Measurements from ENCODE around the gene TSFM. TPM values are rescaled to one million over a fixed set of nuclear protein-coding genes. Genes with fewer than 3 reads are reported as not detected.

The TSFM gene
- total and polyA plus RNA-seq, 5 donors from 2014 or later: 22.8 to 50.4 (median 38.4) TPM

- ATAC-seq (ENCODE audit: low read depth in 2 of 2) (no peak), DNase-seq (peak in 2 of 3 donors; percentile 37 to 38)
- Mint-ChIP-seq H3K4me1 (peaks cover 22 to 71% (median 51%) of the 10 kb centered on the region in 4 donors), H3K9me3 (no peaks in the 10 kb centered on the region), H3K4me3 (peak overlapping the region; percentile 86 to 97 (median 92)), H3K27me3 (peaks cover 4% of the 10 kb centered on the region), H3K36me3 (peaks cover 8% of the 10 kb centered on the region), H3K27ac (peak overlapping the region; percentile 88 to 95 (median 93))
- Histone ChIP-seq H3K36me3 (ENCODE audit: control insufficient read depth, insufficient read depth, low read length) (peaks cover 21% of the 10 kb centered on the region), H3K27ac (ENCODE audit: insufficient read depth, low read length, poor library complexity, severe bottlenecking) (peak overlapping the region; percentile 92), H3K4me1 (ENCODE audit: control insufficient read depth, insufficient read depth, low read length, poor library complexity, severe bottlenecking) (peaks cover 49% of the 10 kb centered on the region), H3K4me3 (ENCODE audit: low read depth, low read length) (peak overlapping the region; percentile 73), H3K9me3 (ENCODE audit: control insufficient read depth in 2 of 2, low read length in 2 of 2) (no peaks in the 10 kb centered on the region), H3K27me3 (ENCODE audit: control insufficient read depth, insufficient read depth, low read length) (no peaks in the 10 kb centered on the region)
These were observed 26.9 kb upstream of the TSFM start for GRCh38 chr12:57755454-57756372.

DNA sequence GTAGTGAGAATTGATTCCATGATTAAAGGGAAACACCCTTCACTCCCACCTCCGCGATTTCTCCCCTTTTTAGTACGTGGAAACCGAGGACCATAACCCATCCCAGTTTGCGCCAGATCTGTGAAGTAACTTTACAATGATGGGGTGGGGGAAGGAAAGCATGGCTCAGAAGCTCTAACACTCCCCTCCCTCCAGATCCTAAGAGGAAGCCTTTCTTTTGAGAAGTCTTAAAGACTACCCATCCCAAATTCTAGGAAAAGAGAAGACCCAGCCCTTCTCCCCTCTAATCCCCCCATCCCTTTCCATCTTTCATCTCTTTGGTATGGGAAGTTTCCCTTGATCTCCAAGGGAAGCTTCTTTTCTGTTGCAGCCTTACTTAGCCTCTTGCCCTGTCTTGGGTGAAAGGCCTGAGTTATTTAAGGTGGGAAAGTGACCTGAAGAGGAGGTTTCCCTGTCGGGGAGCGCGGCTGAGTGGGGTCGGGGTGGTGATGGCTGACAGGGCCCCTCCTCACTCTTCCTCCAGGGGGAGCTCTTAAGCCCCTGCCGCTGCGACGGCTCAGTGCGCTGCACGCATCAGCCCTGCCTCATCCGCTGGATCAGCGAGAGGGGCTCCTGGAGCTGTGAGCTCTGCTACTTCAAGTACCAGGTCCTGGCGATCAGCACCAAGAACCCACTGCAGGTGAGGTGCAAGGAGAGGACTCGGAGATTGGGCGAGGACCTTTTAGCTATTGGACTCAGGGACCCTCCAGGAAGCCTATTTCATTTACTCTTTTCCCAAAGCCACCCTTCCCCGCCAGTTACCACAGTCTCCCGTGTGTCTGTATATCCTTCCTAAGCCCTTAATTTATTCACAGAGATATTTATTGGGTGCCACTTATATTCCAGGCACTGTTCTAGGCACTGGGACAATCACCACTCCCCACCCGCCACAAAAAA lies 25.9 kb upstream of the TSFM start:
- peaks cover 11% of the 10 kb centered on the region for H3K36me3 Mint-ChIP-seq
- H3K27me3 Mint-ChIP-seq: peaks cover 4% of the 10 kb centered on the region
- H3K4me1 ChIP-seq (ENCODE audit: control insufficient read depth, insufficient read depth, low read length, poor library complexity, severe bottlenecking): peaks cover 41% of the 10 kb centered on the region
- H3K27ac ChIP-seq (ENCODE audit: insufficient read depth, low read length, poor library complexity, severe bottlenecking): peak overlapping the region; percentile 92
- peak overlapping the region; percentile 88 to 95 (median 93) for H3K27ac Mint-ChIP-seq
- peak overlapping the region; percentile 73 for H3K4me3 ChIP-seq (ENCODE audit: low read depth, low read length)
- ATAC-seq (ENCODE audit: low read depth in 2 of 2): peak; percentile 11 to 22
- peaks cover 21% of the 10 kb centered on the region for H3K36me3 ChIP-seq (ENCODE audit: control insufficient read depth, insufficient read depth, low read length)
- H3K4me1 Mint-ChIP-seq: peaks cover 22 to 61% (median 46%) of the 10 kb centered on the region in 4 donors
- peak; percentile 57 to 76 (median 70) for DNase-seq
- H3K9me3 Mint-ChIP-seq: no peaks in the 10 kb centered on the region
- H3K27me3 ChIP-seq (ENCODE audit: control insufficient read depth, insufficient read depth, low read length): no peaks in the 10 kb centered on the region
- peak overlapping the region; percentile 86 to 97 (median 92) for H3K4me3 Mint-ChIP-seq
- H3K9me3 ChIP-seq (ENCODE audit: control insufficient read depth in 2 of 2, low read length in 2 of 2): no peaks in the 10 kb centered on the region

DNA sequence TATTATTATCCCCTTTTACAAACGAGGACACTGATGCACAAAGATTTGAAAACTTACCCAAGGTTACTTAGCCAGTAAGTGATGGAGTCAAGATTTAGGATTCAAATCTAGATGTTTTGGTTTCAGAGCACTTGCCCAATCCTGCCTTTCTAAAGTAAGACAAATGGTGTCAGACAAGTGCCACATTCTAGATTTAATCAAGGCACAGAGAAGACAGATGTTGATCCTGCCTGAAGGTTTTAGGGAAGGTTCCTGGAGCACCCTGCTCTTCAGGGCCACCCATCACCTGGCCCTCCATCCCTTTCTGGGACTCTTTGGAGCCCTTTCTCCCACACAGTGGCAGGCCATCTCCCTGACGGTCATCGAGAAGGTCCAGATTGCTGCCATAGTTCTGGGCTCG lies 24.8 kb upstream of the TSFM start:
- peaks cover 20 to 50% (median 40%) of the 10 kb centered on the region in 4 donors for H3K4me1 Mint-ChIP-seq
- DNase-seq (no peak), ATAC-seq (ENCODE audit: low read depth in 2 of 2) (no peak)
- H3K9me3 Mint-ChIP-seq: no peaks in the 10 kb centered on the region
- Histone ChIP-seq H3K27ac (ENCODE audit: insufficient read depth, low read length, poor library complexity, severe bottlenecking) (no peak overlapping the region), H3K4me1 (ENCODE audit: control insufficient read depth, insufficient read depth, low read length, poor library complexity, severe bottlenecking) (peaks cover 33% of the 10 kb centered on the region), H3K27me3 (ENCODE audit: control insufficient read depth, insufficient read depth, low read length) (no peaks in the 10 kb centered on the region), H3K36me3 (ENCODE audit: control insufficient read depth, insufficient read depth, low read length) (peaks cover 21% of the 10 kb centered on the region), H3K4me3 (ENCODE audit: low read depth, low read length) (no peak overlapping the region), H3K9me3 (ENCODE audit: control insufficient read depth in 2 of 2, low read length in 2 of 2) (no peaks in the 10 kb centered on the region)
- no peak overlapping the region for H3K27ac Mint-ChIP-seq
- H3K27me3 Mint-ChIP-seq: peaks cover 4% of the 10 kb centered on the region
- H3K36me3 Mint-ChIP-seq: peaks cover 11% of the 10 kb centered on the region
- H3K4me3 Mint-ChIP-seq: peak overlapping the region in 2 of 4 donors; percentile 73 to 76

- Mint-ChIP-seq H3K4me3 (peak overlapping the region in 1 of 4 donors; percentile 76), H3K36me3 (peaks cover 11% of the 10 kb centered on the region), H3K4me1 (peaks cover 12 to 41% (median 33%) of the 10 kb centered on the region in 4 donors), H3K27ac (peak overlapping the region in 2 of 3 donors; percentile 30 to 80), H3K9me3 (no peaks in the 10 kb centered on the region), H3K27me3 (peaks cover 9% of the 10 kb centered on the region)
- H3K9me3 ChIP-seq (ENCODE audit: control insufficient read depth in 2 of 2, low read length in 2 of 2): no peaks in the 10 kb centered on the region
- peaks cover 21% of the 10 kb centered on the region for H3K36me3 ChIP-seq (ENCODE audit: control insufficient read depth, insufficient read depth, low read length)
- H3K4me3 ChIP-seq (ENCODE audit: low read depth, low read length): no peak overlapping the region
- H3K4me1 ChIP-seq (ENCODE audit: control insufficient read depth, insufficient read depth, low read length, poor library complexity, severe bottlenecking): peaks cover 24% of the 10 kb centered on the region
- ATAC-seq (ENCODE audit: low read depth in 2 of 2) (no peak), DNase-seq (no peak)
- H3K27me3 ChIP-seq (ENCODE audit: control insufficient read depth, insufficient read depth, low read length): peaks cover 7% of the 10 kb centered on the region
- H3K27ac ChIP-seq (ENCODE audit: insufficient read depth, low read length, poor library complexity, severe bottlenecking): no peak overlapping the region
These were observed 23.8 kb upstream of the TSFM start for GRCh38 chr12:57758552-57759359.

DNA sequence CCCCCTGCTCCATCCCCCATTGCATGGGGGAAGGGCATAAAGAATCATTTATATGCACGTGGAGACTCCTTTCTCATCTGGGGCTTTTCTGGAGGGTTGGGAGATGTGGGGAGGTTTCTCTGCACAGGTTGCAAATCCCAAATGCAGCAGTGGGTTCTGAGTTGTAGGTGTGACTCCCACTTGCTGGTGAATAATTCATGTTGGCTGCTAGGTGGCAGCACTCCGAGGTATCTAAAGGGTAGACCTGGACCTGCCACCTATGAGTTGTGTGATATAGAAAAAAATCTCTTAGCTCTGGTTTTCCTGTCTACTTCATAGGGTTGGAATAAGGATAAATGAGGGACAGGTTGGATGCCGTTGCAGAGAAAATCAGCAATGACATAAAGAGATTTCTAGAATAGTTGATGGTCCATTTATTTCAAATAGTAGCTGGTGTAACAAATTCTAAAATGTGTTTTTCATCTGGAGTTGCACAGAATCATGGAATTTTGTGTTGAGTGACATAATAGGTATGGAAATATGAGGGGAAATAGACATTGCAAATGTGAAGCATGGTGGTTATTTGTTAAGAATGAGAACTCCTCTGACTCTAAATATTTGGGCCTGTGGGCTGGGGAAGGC lies 23.1 kb upstream of the TSFM start:
- no peak overlapping the region for H3K27ac ChIP-seq (ENCODE audit: insufficient read depth, low read length, poor library complexity, severe bottlenecking)
- DNase-seq: peak in 2 of 3 donors; percentile 50 to 72
- Mint-ChIP-seq H3K27me3 (peaks cover 15% of the 10 kb centered on the region), H3K4me3 (peak overlapping the region in 2 of 4 donors; percentile 52 to 73), H3K9me3 (no peaks in the 10 kb centered on the region), H3K4me1 (peaks cover 10 to 41% (median 31%) of the 10 kb centered on the region in 4 donors), H3K27ac (peak overlapping the region in 2 of 3 donors; percentile 9 to 26), H3K36me3 (peaks cover 11% of the 10 kb centered on the region)
- peaks cover 10% of the 10 kb centered on the region for H3K27me3 ChIP-seq (ENCODE audit: control insufficient read depth, insufficient read depth, low read length)
- no peak overlapping the region for H3K4me3 ChIP-seq (ENCODE audit: low read depth, low read length)
- peak in 1 of 2 donors; percentile 22 for ATAC-seq (ENCODE audit: low read depth in 2 of 2)
- no peaks in the 10 kb centered on the region for H3K9me3 ChIP-seq (ENCODE audit: control insufficient read depth in 2 of 2, low read length in 2 of 2)
- peaks cover 21% of the 10 kb centered on the region for H3K36me3 ChIP-seq (ENCODE audit: control insufficient read depth, insufficient read depth, low read length)
- peaks cover 19% of the 10 kb centered on the region for H3K4me1 ChIP-seq (ENCODE audit: control insufficient read depth, insufficient read depth, low read length, poor library complexity, severe bottlenecking)

GRCh38 chr12:57760347-57760982 lies 22.1 kb upstream of the TSFM start:
- no peak overlapping the region for H3K27ac ChIP-seq (ENCODE audit: insufficient read depth, low read length, poor library complexity, severe bottlenecking)
- no peaks in the 10 kb centered on the region for H3K9me3 Mint-ChIP-seq
- DNase-seq (no peak), ATAC-seq (ENCODE audit: low read depth in 2 of 2) (no peak)
- no peak overlapping the region for H3K4me3 ChIP-seq (ENCODE audit: low read depth, low read length)
- H3K27ac Mint-ChIP-seq: peak overlapping the region in 1 of 3 donors; percentile 54
- peaks cover 10 to 48% (median 31%) of the 10 kb centered on the region in 4 donors for H3K4me1 Mint-ChIP-seq
- H3K36me3 ChIP-seq (ENCODE audit: control insufficient read depth, insufficient read depth, low read length): peaks cover 21% of the 10 kb centered on the region
- H3K27me3 Mint-ChIP-seq: peaks cover 20% of the 10 kb centered on the region
- peaks cover 10% of the 10 kb centered on the region for H3K27me3 ChIP-seq (ENCODE audit: control insufficient read depth, insufficient read depth, low read length)
- peaks cover 27% of the 10 kb centered on the region for H3K4me1 ChIP-seq (ENCODE audit: control insufficient read depth, insufficient read depth, low read length, poor library complexity, severe bottlenecking)
- no peaks in the 10 kb centered on the region for H3K9me3 ChIP-seq (ENCODE audit: control insufficient read depth in 2 of 2, low read length in 2 of 2)
- H3K4me3 Mint-ChIP-seq: peak overlapping the region in 1 of 4 donors; percentile 42
- peaks cover 11% of the 10 kb centered on the region for H3K36me3 Mint-ChIP-seq
